ENCODE data around the gene LRRFIP2.
A peak's percentile ranks its signal among the peaks of the same experiment; 100 is the strongest.

The LRRFIP2 gene

GRCh38 chr3:37039161-37039846 lies 135.1 kb downstream of the LRRFIP2 start:
- no peak for ATAC-seq (replicated peaks; ENCODE audit: extremely low read depth, poor library complexity, severe bottlenecking)

GRCh38 chr3:37037352-37037751 lies 137.0 kb downstream of the LRRFIP2 start:
- Mint-ChIP-seq H3K36me3 (ENCODE audit: insufficient read depth) (peaks cover 29% of the 10 kb centered on the region), H3K9me3 (no peaks in the 10 kb centered on the region), H3K27me3 (no peaks in the 10 kb centered on the region), H3K4me3 (no peak overlapping the region), H3K4me1 (peaks cover 4% of the 10 kb centered on the region), H3K27ac (ENCODE audit: low read depth) (no peak overlapping the region)
- no peak for ATAC-seq (replicated peaks; ENCODE audit: extremely low read depth, poor library complexity, severe bottlenecking)
- DNase-seq (ENCODE audit: low spot score in 2 of 2), result no peak

More at GRCh38 chr3:37039161-37039846, 135.1 kb downstream of the LRRFIP2 start:
- Mint-ChIP-seq H3K27ac (ENCODE audit: low read depth) (no peak overlapping the region), H3K4me1 (no peaks in the 10 kb centered on the region), H3K36me3 (ENCODE audit: insufficient read depth) (peaks cover 24% of the 10 kb centered on the region), H3K4me3 (no peak overlapping the region), H3K27me3 (no peaks in the 10 kb centered on the region), H3K9me3 (no peaks in the 10 kb centered on the region)
- DNase-seq (ENCODE audit: low spot score in 2 of 2), result no peak

GRCh38 chr3:37032961-37033360 lies 141.4 kb downstream of the LRRFIP2 start:
- peaks cover 43% of the 10 kb centered on the region for H3K36me3 Mint-ChIP-seq (ENCODE audit: insufficient read depth)

GRCh38 chr3:37031096-37031682 lies 143.2 kb downstream of the LRRFIP2 start:
- Mint-ChIP-seq H3K4me3 (no peak overlapping the region), H3K27ac (ENCODE audit: low read depth) (no peak overlapping the region), H3K9me3 (no peaks in the 10 kb centered on the region), H3K36me3 (ENCODE audit: insufficient read depth) (peaks cover 44% of the 10 kb centered on the region), H3K27me3 (no peaks in the 10 kb centered on the region), H3K4me1 (peaks cover 6% of the 10 kb centered on the region)
- ATAC-seq (replicated peaks; ENCODE audit: extremely low read depth, poor library complexity, severe bottlenecking), result no peak
- no peak for DNase-seq (ENCODE audit: low spot score in 2 of 2)

More at GRCh38 chr3:37032961-37033360, 141.4 kb downstream of the LRRFIP2 start:
- Mint-ChIP-seq H3K27me3 (no peaks in the 10 kb centered on the region), H3K27ac (ENCODE audit: low read depth) (no peak overlapping the region), H3K4me3 (no peak overlapping the region), H3K4me1 (peaks cover 6% of the 10 kb centered on the region), H3K9me3 (no peaks in the 10 kb centered on the region)
- no peak for DNase-seq (ENCODE audit: low spot score in 2 of 2)
- no peak for ATAC-seq (replicated peaks; ENCODE audit: extremely low read depth, poor library complexity, severe bottlenecking)

DNA sequence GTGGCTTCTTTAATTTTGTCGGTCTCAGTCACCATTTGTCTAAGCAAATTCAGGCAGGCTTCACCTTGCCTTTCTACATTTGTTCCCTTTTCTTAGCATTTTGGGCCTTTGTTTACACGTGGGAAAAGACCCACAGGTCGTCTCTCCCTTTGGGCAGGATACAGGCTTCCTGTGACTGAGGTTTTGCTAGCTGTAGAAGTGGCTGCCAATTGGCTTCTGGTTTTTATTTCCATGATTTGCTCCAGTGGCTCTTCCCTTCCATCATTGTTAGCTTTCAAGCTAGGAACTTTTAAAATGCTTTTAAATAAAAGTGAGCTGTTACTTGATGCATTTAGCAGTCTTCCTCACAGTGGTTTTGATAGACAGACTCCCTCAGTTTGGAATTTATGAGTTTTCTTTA lies 143.8 kb downstream of the LRRFIP2 start:
- no peaks in the 10 kb centered on the region for H3K9me3 Mint-ChIP-seq
- H3K4me3 Mint-ChIP-seq, result no peak overlapping the region
- H3K27me3 Mint-ChIP-seq, result no peaks in the 10 kb centered on the region
- peaks cover 6% of the 10 kb centered on the region for H3K4me1 Mint-ChIP-seq
- peaks cover 45% of the 10 kb centered on the region for H3K36me3 Mint-ChIP-seq (ENCODE audit: insufficient read depth)
- DNase-seq (ENCODE audit: low spot score in 2 of 2) (no peak), ATAC-seq (replicated peaks; ENCODE audit: extremely low read depth, poor library complexity, severe bottlenecking) (no peak)
- no peak overlapping the region for H3K27ac Mint-ChIP-seq (ENCODE audit: low read depth)

- peaks cover 46% of the 10 kb centered on the region for H3K36me3 Mint-ChIP-seq (ENCODE audit: insufficient read depth)
- no peaks in the 10 kb centered on the region for H3K9me3 Mint-ChIP-seq
- ATAC-seq (replicated peaks; ENCODE audit: extremely low read depth, poor library complexity, severe bottlenecking), result no peak
These were observed 144.7 kb downstream of the LRRFIP2 start for GRCh38 chr3:37029516-37030163.

GRCh38 chr3:37029111-37029510 lies 145.3 kb downstream of the LRRFIP2 start:
- ATAC-seq (replicated peaks; ENCODE audit: extremely low read depth, poor library complexity, severe bottlenecking), result no peak
- DNase-seq (ENCODE audit: low spot score in 2 of 2), result no peak
- Mint-ChIP-seq H3K9me3 (no peaks in the 10 kb centered on the region), H3K4me3 (no peak overlapping the region), H3K27me3 (no peaks in the 10 kb centered on the region), H3K27ac (ENCODE audit: low read depth) (no peak overlapping the region), H3K4me1 (peaks cover 11% of the 10 kb centered on the region), H3K36me3 (ENCODE audit: insufficient read depth) (peaks cover 47% of the 10 kb centered on the region)

More at GRCh38 chr3:37029516-37030163, 144.7 kb downstream of the LRRFIP2 start:
- Mint-ChIP-seq H3K27me3 (no peaks in the 10 kb centered on the region), H3K4me1 (peaks cover 9% of the 10 kb centered on the region), H3K4me3 (no peak overlapping the region), H3K27ac (ENCODE audit: low read depth) (no peak overlapping the region)
- DNase-seq (ENCODE audit: low spot score in 2 of 2), result no peak

- no peaks in the 10 kb centered on the region for H3K9me3 Mint-ChIP-seq
- H3K36me3 Mint-ChIP-seq (ENCODE audit: insufficient read depth), result peaks cover 47% of the 10 kb centered on the region
- H3K27me3 Mint-ChIP-seq, result no peaks in the 10 kb centered on the region
- DNase-seq (ENCODE audit: low spot score in 2 of 2), result no peak
- no peak overlapping the region for H3K4me3 Mint-ChIP-seq
- no peak for ATAC-seq (replicated peaks; ENCODE audit: extremely low read depth, poor library complexity, severe bottlenecking)
- no peak overlapping the region for H3K27ac Mint-ChIP-seq (ENCODE audit: low read depth)
- peaks cover 11% of the 10 kb centered on the region for H3K4me1 Mint-ChIP-seq
These were observed 146.1 kb downstream of the LRRFIP2 start for GRCh38 chr3:37028329-37028728.

DNA sequence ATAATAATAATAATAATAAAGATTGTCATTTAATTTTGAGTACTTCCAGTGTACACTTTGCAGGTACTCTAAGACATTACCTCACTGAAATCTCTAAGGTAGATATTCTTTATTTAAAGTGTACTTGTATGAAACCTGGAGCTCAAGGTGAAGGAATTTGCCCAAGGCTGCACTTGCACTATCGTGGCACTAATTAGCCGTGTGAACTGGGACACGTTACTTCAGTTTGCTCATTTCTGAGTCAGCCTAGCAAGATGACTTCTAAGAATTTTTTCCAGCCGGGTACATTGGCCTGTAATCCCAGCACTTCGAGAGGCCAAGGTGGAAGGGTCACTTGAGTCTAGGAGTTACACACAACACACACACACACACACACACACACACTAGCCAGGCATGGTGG lies 147.5 kb downstream of the LRRFIP2 start:
- ATAC-seq (replicated peaks; ENCODE audit: extremely low read depth, poor library complexity, severe bottlenecking), result no peak
- Mint-ChIP-seq H3K4me1 (peaks cover 6% of the 10 kb centered on the region), H3K36me3 (ENCODE audit: insufficient read depth) (peaks cover 52% of the 10 kb centered on the region), H3K9me3 (no peaks in the 10 kb centered on the region), H3K4me3 (no peak overlapping the region), H3K27ac (ENCODE audit: low read depth) (peak overlapping the region; percentile 44), H3K27me3 (no peaks in the 10 kb centered on the region)
- DNase-seq (ENCODE audit: low spot score in 2 of 2), result no peak

- H3K36me3 Mint-ChIP-seq (ENCODE audit: insufficient read depth), result peaks cover 55% of the 10 kb centered on the region
- no peak for DNase-seq (ENCODE audit: low spot score in 2 of 2)
- no peak overlapping the region for H3K4me3 Mint-ChIP-seq
- no peak overlapping the region for H3K27ac Mint-ChIP-seq (ENCODE audit: low read depth)
- ATAC-seq (replicated peaks; ENCODE audit: extremely low read depth, poor library complexity, severe bottlenecking), result no peak
- no peaks in the 10 kb centered on the region for H3K9me3 Mint-ChIP-seq
- peaks cover 10% of the 10 kb centered on the region for H3K4me1 Mint-ChIP-seq
- no peaks in the 10 kb centered on the region for H3K27me3 Mint-ChIP-seq
These were observed 148.6 kb downstream of the LRRFIP2 start for GRCh38 chr3:37025561-37026335.

DNA sequence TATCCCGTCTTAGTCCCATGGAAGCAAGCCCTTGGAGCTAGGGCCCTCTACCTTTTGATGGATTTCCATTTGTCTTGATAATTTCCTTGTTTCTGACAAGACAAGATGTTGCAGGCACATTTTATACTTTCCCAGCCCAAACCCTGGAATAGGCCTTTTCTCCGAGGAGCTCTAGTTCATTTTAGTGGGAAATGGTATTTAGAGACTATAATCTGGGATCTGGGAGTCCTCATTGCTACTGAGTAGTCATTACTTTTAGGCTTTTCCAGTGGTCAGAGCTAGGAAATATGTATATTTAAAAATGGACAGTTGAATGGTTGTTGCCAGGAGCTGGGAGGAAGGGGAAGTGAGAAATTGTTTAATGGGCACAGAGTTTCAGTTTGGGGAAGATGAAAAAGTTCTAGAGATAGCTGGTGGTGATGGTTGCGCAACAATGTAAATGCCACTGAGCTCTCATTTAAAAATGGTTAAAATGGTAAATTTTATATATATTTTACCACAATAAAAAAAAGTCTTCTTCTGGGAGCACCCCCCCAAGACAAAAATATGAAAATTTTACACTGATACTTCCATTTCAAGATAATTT lies 149.5 kb downstream of the LRRFIP2 start:
- H3K27ac Mint-ChIP-seq (ENCODE audit: low read depth), result no peak overlapping the region
- H3K4me1 Mint-ChIP-seq, result peaks cover 10% of the 10 kb centered on the region
- peaks cover 57% of the 10 kb centered on the region for H3K36me3 Mint-ChIP-seq (ENCODE audit: insufficient read depth)

GRCh38 chr3:37024092-37024491 lies 150.3 kb downstream of the LRRFIP2 start:
- no peak overlapping the region for H3K27ac Mint-ChIP-seq (ENCODE audit: low read depth)
- H3K4me3 Mint-ChIP-seq, result no peak overlapping the region
- peaks cover 10% of the 10 kb centered on the region for H3K4me1 Mint-ChIP-seq
- no peaks in the 10 kb centered on the region for H3K9me3 Mint-ChIP-seq
- ATAC-seq (replicated peaks; ENCODE audit: extremely low read depth, poor library complexity, severe bottlenecking) (no peak), DNase-seq (ENCODE audit: low spot score in 2 of 2) (no peak)
- no peaks in the 10 kb centered on the region for H3K27me3 Mint-ChIP-seq
- peaks cover 59% of the 10 kb centered on the region for H3K36me3 Mint-ChIP-seq (ENCODE audit: insufficient read depth)

More for the DNA sequence above, 149.5 kb downstream of the LRRFIP2 start:
- Mint-ChIP-seq H3K9me3 (no peaks in the 10 kb centered on the region), H3K4me3 (no peak overlapping the region), H3K27me3 (no peaks in the 10 kb centered on the region)
- DNase-seq (ENCODE audit: low spot score in 2 of 2) (no peak), ATAC-seq (replicated peaks; ENCODE audit: extremely low read depth, poor library complexity, severe bottlenecking) (no peak)
